HL-60 (cell line): ENCODE measurements around the gene STRIP2.

Source experiments
- CTCF ChIP-seq: IDR thresholded peaks from one replicate; pipeline ENCODE4 v1.5.1; 2011; ENCODE audit warnings: low read length, control low read depth, inconsistent platforms; ENCODE audit not compliant: insufficient read depth
- POLR2AphosphoS5 ChIP-seq: IDR thresholded peaks from 2 replicates; pipeline ENCODE4 v1.6.1; 2012; ENCODE audit warnings: low read depth
- REST ChIP-seq: IDR thresholded peaks from 2 replicates; pipeline ENCODE4 v1.6.1; 2012; ENCODE audit warnings: low read depth; ENCODE audit not compliant: insufficient replicate concordance

- TF ChIP-seq CTCF = no peak
- TF ChIP-seq POLR2AphosphoS5 = no peak
- TF ChIP-seq REST = no peak
Measured at GRCh38 chr7:129514683-129515082, 80.5 kb downstream of the STRIP2 start.
